GM21381 (cell line): Measurements from ENCODE around the gene LHFPL6.

Experiments used
- ATAC-seq: cut with Tn5 transposase; IDR thresholded peaks from one replicate; pipeline ENCODE4 v1.9.1; 2021; ENCODE audit warnings: mild to moderate bottlenecking, moderate library complexity; ENCODE audit not compliant: unreplicated experiment

LHFPL6 gene

DNA sequence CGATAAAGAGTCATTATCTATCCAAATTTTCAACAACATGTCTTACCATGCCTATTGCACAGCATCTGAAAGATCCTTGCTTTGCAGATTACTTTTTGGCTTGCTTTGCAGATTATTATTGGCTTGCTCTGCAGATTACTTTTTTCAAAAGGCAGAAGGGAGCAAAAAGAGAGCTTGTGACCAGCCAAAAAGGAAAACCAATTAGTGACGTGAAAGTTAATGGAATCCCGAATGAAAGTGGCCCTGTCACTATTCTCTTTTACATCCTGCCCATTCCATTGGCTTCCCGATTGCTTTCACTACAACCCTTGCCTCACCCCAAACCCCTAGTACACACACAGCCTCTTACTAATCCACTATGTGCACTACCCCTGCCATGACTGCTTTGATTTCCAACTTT lies 81.3 kb downstream of the LHFPL6 start:
- no peak for ATAC-seq

DNA sequence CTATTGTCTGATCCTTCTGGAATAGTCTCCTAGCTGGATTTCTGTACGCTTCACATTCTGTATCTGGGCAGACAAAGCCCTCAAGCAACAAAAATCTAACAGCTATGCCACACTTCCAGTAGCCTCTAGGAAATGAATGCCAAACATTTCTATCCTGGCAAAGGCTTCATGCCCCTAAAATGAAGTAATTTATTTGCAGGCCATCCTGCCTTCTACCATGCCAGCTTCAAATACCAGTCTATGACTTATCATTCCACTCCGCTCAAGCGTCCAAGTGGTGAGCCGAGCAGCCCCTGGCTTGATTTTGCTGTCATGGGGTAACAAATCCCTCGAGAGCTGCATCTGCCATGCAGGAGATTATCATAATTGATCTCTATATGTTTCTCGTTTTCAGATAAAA lies 86.9 kb downstream of the LHFPL6 start:
- ATAC-seq: no peak

DNA sequence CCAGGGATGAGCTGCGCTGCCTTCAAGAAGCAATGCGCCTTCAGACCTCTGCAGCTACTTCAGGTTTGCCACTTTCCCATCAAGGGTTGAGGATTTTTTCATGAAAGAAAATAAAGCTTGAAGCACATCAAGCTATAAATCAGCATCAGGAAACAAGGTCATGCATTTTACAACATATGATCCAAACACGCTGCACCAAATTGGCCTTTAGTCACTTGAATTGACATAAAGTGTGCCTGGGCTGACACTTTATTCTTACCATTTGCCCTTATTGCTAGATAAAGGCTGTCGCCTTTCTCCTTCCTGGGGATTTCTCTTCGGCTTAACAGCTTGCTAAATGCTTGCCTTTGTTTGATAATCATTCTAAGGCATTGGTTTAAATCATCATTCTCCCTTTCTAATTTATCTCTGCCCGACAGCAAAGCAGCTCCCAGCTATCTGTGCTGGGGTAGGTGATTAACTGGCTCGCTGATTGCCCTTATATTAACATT lies 87.7 kb downstream of the LHFPL6 start:
- no peak for ATAC-seq

DNA sequence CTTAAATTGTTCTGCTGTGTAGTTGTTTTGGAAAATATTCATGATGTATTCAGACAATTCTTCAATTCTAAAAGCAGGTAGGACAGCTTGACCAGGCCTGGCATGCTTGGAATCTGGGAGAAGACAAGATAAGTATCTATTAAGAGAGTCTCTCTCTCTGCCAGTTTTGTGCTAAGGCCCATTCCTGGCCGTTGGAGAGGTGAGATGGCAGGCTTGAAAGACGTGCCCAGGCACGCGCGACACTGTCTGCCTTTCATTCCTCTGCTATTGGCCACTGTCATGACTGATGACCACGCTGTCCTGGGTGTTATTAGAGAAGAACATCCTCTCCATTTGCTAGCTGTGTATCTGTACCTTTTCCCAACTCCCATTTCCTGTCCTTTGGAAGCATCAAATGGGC lies 90.3 kb downstream of the LHFPL6 start:
- ATAC-seq: no peak

DNA sequence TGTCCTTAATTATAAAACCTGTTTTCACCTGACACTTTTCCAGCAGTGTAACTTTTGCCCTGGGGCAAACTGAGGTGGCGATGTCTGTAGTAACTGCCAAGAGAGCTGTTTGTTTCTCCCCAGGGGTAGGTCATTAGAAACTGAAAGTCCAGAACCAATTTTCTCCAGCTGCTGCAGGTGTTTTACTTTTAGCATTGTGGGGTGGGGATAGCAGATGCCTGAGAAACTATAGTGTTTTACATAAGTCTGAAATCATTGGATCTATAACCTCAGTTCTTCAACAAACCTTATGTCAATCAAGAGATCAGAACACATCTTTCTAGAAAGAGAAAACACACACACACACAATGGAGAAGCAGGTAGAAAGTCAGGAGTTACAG lies 92.7 kb downstream of the LHFPL6 start:
- peak; percentile 70 for ATAC-seq

DNA sequence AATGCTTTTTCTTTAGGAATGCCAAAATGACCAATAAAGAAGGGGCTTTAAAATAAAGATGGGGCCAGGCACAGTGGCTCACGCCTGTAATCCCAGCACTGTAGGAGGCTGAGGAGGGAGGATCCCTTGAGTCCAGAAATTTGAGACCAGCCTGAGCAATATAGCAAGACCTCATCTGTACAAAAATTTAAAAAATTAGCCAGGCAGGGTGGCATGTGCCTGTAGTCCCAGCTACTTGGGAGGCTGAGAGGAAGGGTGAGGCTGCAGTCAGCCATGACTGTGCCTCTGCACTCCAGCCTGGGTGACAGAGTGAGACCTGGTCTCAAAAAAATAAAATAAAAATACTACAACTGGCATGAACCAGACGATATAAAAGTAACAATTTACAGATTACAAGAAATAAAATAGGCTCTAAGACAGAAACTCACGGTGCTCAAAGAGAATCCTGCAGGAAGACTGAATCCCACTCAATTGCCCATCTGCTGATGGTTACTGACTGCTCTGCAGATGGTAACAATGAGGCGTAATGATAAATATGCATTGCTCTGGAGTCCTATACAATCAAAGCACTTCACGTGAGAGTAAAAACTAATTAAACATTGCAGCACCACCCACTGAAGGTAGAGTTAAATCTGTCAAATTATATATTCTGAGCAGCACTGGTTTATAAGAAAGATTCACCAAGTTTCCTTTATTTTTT lies 93.2 kb downstream of the LHFPL6 start:
- ATAC-seq: no peak

DNA sequence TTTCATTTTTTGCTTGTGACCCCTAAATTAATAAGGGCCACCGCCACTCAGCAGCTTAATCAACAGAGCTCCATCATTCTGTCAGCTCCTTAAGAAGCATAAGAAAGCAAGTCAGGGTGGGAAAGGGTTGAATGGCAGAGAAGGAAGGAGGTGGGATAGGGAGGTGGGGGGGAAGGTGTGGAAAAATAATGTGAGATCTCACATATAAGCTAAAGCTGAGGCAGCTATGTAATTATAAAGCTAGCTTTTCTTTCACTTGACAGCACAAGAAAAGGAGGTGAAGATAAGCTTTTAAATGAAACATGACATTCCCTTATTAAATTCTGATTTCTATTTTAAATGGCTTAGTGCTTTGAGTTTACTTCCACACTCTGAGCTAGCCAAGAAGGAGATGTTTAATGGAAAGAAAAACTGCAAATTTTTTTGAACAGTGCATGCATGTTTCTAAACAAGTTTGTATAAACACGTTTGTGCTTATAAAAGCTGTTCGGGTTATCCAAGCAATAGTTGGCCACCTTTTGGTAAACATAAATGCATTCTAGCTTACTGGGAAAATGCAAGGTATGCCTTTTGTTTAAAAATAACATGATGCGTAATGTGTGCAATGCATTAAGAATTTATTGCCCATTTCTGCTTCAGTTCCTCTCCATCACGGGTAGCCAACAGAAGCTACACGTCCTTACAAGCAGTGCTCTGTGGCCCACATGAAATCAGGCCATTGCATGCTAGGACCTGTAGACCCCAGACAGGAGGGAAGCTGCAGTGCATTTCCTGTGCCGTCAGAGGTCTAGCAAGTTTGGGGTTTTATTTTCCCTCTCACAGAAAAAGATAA lies 96.2 kb downstream of the LHFPL6 start:
- no peak for ATAC-seq

DNA sequence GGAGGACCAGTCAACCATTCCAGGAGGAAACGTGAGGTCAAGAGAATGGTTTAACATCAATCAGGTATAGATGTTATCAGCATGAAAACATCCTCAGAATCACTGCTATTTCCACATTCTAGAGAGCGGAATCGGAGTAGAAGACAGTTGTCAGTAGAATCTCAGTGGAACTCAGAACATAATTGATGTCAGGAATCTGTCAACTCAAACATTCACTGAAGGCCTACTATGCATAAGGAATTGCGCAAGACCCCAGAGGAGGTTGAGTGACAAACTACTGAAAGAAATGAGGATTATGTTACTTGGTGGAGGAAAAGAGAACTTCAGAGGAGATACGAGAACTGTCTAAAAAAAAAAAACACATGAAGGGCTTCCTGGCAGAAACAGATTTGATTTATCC lies 97.8 kb downstream of the LHFPL6 start:
- no peak for ATAC-seq

DNA sequence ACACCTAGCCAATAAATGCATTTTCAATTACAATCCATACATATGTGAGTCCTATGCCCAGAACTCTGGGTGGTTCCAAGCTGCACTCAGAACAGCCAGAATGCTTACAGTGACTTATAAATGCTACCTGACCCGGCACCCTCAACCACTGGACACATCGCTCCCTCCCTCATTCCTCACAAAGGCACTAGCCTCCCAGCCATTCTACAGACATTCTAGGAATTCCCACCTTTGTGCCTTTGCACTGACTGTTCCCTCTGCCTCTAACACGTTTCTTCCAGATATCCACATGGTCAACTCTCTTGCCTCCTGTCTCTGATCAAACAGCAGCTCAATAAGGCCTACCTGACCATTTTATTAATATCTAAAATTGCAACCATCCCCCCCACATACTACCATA lies 99.9 kb downstream of the LHFPL6 start:
- ATAC-seq: no peak

DNA sequence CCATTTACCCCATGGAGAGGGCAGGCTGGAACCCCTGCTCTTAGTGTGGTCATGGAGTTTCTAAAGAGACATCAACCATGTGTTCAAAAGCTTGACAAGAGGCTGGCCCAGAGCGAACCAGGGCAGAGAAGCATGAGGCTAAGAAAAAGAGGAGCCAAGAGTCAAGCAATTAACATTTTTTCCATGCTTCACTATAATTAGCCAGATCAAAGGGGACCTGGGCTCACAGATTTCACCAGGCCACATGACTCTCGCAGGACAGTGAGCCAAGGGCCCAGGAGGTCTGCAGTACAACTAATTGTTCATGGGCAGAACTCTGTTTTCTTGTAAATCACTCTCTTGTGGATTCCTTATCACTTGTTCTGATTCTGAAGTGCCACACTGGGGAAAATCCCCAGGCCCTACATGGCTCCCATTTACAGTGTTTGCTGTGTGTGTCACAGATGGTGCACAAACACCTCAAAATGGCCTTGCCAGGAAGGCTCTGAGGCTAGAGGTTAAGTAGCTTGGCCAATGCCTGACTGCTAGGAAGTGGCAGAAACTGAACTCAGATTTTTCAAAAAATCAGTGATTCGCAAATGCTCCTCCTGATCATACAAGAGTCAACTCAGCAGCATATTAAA lies 101.2 kb downstream of the LHFPL6 start:
- no peak for ATAC-seq

DNA sequence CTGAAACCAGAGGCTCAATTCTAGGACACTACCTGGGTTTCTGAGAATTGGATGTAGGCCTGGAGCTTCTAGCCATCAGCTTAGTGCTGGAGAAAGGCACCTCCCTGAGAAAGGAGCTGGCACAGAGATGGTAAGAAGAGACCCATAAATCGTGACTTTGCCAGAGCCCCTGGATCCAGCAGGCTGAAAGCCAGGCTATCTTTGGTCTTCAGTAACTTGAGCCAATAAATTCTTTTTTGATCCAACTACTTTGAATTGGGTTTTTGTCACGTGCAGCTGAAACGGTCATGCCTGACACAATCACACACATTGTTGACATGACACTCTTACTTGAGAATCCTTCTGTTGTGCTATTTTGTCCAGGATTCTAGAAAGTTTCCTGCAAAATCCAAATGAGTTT lies 103.4 kb downstream of the LHFPL6 start:
- ATAC-seq: no peak

DNA sequence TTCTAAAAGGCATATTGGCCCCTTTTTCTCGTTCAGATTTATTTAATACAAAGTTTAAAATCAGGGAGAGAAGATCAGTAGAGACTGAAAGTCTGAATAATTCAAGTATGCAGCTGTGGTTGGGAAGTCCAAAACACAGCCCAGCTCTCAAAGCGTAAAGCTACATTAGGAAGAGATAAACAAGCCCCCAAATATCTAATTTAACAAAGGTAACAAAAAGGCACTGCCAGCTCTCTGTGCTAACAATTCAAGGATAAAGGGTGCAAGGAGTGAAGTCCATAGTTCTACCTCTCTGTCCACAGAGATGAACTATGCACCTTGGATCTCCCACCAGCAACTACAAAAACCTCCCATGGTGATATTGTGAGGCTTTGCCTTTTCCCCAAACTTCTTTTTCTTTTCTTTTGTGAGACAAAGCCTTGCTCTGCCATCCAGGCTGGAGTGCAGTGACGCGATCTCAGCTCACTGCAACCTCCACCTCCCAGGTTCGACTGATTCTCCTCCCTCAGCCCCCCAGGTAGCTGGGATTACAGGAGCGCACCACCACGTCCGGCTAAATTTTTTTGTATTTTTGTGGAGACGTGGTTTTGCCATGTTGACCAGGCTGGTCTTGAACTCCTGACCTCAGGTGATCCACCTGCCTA lies 104.4 kb downstream of the LHFPL6 start:
- no peak for ATAC-seq

DNA sequence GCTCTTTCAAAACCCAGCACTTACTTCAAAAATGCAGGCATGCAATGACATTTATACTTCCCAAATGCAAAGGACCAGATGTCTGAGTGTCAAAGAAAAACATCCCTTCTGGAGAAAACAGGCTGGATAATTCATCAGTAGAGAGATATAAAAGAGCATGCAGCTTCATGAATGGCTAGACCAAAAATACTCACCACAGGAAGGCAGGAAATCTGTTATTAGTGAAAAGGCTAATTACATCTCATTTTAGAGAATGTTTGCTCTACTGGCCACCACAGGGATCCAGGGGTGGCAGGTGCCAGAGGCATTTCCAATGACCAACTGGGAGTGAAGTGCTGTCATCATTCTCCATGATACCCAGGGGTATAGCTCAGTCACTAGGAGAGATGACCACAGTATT lies 106.5 kb downstream of the LHFPL6 start:
- no peak for ATAC-seq

DNA sequence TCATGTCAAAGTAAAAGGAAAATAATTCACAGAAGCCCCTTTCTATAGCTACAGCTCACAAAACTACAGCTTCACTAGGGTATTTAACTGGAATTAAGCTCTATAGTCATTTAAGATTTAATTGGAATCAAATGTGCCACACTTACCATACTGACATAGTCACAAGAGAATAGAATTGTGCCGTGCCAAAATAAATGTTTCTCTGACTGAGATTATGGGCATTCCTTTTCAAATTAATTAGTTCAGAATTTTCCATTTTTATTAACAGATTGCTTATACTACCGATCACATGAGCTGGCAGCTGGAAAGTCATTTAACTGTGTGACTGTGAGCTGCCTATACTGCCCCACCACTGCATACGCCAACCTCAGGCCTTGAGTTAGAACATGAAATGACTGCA lies 108.4 kb downstream of the LHFPL6 start:
- ATAC-seq: no peak

DNA sequence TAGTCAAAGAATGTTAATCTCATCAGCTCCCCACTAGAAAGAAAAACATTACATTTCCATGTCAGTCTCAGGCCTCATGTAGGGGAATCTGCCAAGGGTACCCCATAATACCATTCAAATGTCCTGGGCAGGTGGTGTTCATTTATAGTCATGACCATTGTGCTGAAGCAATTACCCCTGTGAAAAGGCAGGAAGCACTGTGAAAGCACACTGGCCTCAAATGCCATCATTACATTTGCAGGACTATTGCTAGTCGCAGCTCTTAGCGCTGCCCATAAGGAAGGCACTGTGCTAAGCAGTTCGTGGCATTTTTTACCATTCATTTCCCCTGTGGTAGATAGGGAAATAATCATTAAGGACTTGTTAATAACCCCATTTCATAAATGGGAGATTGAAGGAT lies 109.0 kb downstream of the LHFPL6 start:
- ATAC-seq: no peak

DNA sequence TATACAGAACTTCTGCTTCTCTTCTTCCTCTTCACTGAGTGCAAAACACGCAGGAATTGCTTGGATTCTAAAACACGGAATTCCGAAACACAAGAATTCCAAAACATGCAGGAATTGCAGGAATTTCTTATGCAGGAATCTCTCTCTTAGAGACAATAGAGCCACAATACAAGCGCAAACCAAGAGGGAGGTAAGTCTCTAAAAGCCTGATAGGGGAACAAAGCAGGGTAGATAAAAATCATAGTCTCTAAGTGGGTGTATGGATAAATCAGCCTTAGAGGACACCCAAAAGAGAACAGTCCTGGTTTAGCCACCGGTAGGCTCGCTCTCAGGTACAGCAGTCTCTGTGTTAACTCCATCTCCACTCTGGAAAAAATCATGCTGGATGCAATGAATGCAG lies 112.9 kb downstream of the LHFPL6 start:
- no peak for ATAC-seq

DNA sequence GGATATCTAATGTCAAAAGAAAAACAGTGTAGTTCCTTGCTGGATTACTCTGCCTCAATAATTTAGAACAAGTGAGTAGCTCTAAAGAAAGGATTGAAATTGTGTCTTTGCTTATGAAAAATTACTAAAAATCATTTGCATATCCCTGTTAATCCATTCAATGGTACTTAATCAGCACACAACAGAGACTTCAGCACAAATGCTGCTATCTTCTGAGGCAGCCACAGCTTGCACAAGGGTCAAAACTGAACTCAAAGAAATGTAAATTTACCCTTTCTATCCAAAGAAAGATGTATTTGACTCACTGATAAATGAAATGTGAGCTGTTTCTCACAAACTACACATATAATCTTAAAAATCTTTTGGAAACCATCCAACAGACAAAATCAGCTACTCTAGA lies 116.2 kb downstream of the LHFPL6 start:
- ATAC-seq: no peak

DNA sequence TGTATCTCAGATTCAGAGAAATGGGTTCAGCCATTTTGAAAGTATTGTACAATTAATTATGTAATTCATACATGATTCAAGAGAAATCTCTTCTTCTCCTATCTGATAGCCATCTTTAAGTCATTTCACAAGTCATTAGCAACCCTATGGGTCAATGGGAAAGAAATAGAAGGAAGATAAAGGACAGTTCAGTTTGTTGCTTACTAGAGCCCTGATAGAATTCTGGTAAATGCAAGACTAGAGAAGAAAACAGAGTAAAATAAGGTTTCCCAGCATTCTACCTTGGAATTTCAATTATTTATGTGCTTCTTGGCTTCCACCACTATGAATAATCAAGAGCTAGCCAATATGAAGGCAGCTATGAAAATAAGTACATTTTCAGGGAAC lies 117.7 kb downstream of the LHFPL6 start:
- no peak for ATAC-seq

DNA sequence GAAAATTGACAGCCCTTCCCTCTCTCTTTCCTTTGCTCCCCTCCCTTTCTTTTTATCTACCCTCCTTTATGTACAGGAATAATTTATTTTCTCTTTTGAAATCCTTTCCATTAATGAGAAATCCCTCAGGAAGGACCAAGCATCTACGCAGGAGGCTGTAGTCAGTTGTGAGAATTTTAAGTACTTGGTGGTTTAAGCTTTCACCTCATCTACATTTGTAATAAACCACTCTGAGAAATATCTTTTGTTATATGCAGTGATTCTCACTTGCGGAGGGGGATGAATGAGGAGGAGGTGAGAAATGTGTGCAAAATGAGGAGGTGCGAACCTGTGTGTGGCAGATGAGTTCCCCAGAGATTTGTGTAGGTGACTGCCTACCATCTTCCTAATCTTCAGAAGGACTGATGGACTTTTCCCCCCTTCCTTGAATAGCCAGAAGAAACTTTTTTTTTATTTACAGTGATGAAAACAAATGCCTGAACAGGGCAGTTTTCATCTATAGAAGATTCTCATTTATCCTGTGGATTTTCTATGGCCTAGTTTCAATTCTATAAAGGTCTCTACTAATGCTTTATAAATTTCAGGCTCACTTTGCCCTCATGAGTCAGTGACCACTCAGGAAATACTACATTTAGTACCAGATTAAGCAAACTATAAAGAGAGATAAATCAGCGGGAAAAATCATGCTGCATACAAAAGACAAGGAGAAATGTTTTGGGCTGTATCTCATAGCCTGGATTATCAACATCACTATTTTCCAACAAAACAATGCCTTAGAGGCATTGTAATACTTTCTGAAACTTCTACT lies 118.3 kb downstream of the LHFPL6 start:
- ATAC-seq: no peak

DNA sequence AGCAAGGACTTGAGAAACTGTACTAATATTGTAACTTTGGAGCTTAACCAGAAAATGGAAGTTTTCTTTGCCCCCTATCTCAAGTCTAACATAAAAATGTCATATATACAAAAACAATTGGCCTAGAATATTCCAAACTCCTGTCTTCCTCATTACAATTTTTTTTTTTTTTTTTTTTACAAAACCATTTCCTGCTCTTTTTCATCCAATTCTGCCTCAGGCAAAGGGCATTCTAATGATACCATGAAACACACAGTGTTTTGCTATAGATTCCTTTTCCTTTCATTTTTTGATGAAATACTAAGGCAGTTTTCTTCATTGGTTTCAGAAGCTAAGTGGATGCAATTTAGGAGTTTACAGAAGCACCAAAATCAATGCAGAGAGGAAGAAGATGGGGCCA lies 119.7 kb downstream of the LHFPL6 start:
- no peak for ATAC-seq

DNA sequence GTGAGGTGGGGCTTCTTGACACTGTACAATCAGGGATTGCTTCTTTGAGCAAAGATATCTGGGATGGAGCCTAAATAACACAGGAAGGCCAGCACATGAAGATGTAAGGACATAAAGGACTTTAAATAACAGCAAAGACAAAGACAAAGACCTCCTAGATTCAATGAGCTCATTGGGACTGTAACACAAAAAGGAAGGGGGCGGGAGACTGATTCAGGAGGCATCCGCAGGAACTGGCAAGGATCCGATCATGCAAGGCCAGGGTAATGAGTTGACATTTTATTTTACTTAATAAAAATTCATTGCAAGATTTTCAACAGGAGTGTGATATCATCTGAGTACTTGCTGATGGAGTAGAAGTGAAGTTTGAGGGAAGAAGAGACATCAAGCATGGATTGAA lies 121.5 kb downstream of the LHFPL6 start:
- no peak for ATAC-seq
